ENCODE data around the gene PXDN.
"Not testable (repeated sequence)": the region's sequence is repeated elsewhere in the genome, so short reads cannot be mapped to it uniquely, and the experiment has no call there.

PXDN gene

DNA sequence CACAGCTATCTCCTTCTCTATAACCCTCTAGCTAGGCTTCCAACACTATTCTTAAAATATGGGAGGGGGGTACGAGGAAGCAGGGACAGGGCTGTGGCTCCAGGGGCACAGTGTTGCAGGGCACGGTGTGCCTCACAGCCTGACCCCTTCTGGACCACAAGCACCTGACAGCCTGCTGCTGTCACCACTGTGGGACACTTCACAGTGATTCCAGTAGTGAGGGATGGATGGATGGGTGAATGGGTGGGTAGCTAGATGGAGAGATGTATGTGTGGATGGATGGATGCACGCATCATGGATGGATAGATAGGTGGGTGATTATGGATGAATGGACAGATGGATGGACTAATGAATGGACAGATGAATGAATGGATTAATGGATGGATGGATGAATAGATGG is 21.6 kb downstream of the PXDN start:
- no peaks in the 10 kb centered on the region for H3K9me3 ChIP-seq
- no peak for DNase-seq
- H3K36me3 ChIP-seq, result no peaks in the 10 kb centered on the region
- H3K27me3 ChIP-seq, result no peaks in the 10 kb centered on the region
- TF ChIP-seq CTCF (IDR thresholded peaks at IDR 0.05; ENCODE audit: low read depth, low read length), result no peak
- H3K4me3 ChIP-seq (ENCODE audit: low read depth, low read length), result no peak overlapping the region
- H3K4me1 ChIP-seq, result no peaks in the 10 kb centered on the region

GRCh38 chr2:1721706-1722646 is 22.3 kb downstream of the PXDN start:
- H3K4me3 ChIP-seq (ENCODE audit: low read depth, low read length), result no peak overlapping the region
- DNase-seq, result no peak

GRCh38 chr2:1718339-1719220 is 25.7 kb downstream of the PXDN start:
- no peaks in the 10 kb centered on the region for H3K27me3 ChIP-seq
- no peak for TF ChIP-seq CTCF (IDR thresholded peaks at IDR 0.05; ENCODE audit: low read depth, low read length)
- no peaks in the 10 kb centered on the region for H3K9me3 ChIP-seq
- H3K36me3 ChIP-seq, result no peaks in the 10 kb centered on the region
- no peaks in the 10 kb centered on the region for H3K4me1 ChIP-seq
- no peak for DNase-seq
- H3K4me3 ChIP-seq (ENCODE audit: low read depth, low read length), result no peak overlapping the region

More at GRCh38 chr2:1721706-1722646, 22.3 kb downstream of the PXDN start:
- no peak for TF ChIP-seq CTCF (IDR thresholded peaks at IDR 0.05; ENCODE audit: low read depth, low read length)
- Histone ChIP-seq H3K4me1 (no peaks in the 10 kb centered on the region), H3K36me3 (no peaks in the 10 kb centered on the region), H3K9me3 (no peaks in the 10 kb centered on the region), H3K27me3 (no peaks in the 10 kb centered on the region)

GRCh38 chr2:1717113-1717512 is 27.2 kb downstream of the PXDN start:
- no peaks in the 10 kb centered on the region for H3K9me3 ChIP-seq
- no peak overlapping the region for H3K4me3 ChIP-seq (ENCODE audit: low read depth, low read length)
- H3K27me3 ChIP-seq, result no peaks in the 10 kb centered on the region
- H3K36me3 ChIP-seq, result no peaks in the 10 kb centered on the region
- TF ChIP-seq CTCF (IDR thresholded peaks at IDR 0.05; ENCODE audit: low read depth, low read length), result no peak
- no peak for DNase-seq
- H3K4me1 ChIP-seq, result no peaks in the 10 kb centered on the region

- Histone ChIP-seq H3K36me3 (no peaks in the 10 kb centered on the region), H3K4me1 (no peaks in the 10 kb centered on the region), H3K9me3 (no peaks in the 10 kb centered on the region), H3K4me3 (ENCODE audit: low read depth, low read length) (no peak overlapping the region), H3K27me3 (no peaks in the 10 kb centered on the region)
- no peak for TF ChIP-seq CTCF (IDR thresholded peaks at IDR 0.05; ENCODE audit: low read depth, low read length)
- no peak for DNase-seq
Measured at GRCh38 chr2:1716441-1716840, 27.9 kb downstream of the PXDN start.

DNA sequence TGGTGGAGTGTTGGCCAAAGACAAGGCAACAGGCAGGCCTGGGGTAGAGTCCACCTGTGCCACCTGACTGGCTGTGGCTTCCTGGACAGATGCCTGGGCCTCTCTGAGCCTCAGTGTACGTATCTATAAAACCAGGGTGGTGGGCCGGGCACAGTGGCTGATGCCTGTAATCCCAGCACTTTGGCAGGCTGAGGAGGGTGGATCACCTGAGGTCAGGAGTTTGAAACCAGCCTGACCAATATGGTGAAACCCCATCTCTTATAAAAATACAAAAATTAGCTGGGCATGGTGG is 28.4 kb downstream of the PXDN start:
- H3K4me1 ChIP-seq; H3K27me3 ChIP-seq; H3K36me3 ChIP-seq; H3K4me3 ChIP-seq (ENCODE audit: low read depth, low read length); H3K9me3 ChIP-seq; DNase-seq: not testable (repeated sequence)
